HUES64 (cell line): Measurements from ENCODE around the gene CCL4.
"Not testable (repeated sequence)": the region's sequence is repeated elsewhere in the genome, so short reads cannot be mapped to it uniquely, and the experiment has no call there.

Experiments used
- H3K27ac ChIP-seq: 2 replicates; pipeline ENCODE4 v1.7.0; 2013; ENCODE audit warnings: low read depth, low read length, inconsistent platforms
- H3K27me3 ChIP-seq: 2 replicates; pipeline ENCODE4 v1.6.1; 2013; ENCODE audit warnings: mild to moderate bottlenecking, low read length; ENCODE audit not compliant: insufficient read depth
- H3K36me3 ChIP-seq: 2 replicates; pipeline ENCODE4 v1.6.1; 2013; ENCODE audit warnings: mild to moderate bottlenecking, low read length; ENCODE audit not compliant: insufficient read depth
- H3K4me1 ChIP-seq: 2 replicates; pipeline ENCODE4 v1.6.1; 2013; ENCODE audit warnings: mild to moderate bottlenecking, low read length, moderate library complexity; ENCODE audit not compliant: insufficient read depth
- H3K4me3 ChIP-seq: 2 replicates; pipeline ENCODE4 v1.5.1; 2013; ENCODE audit warnings: mild to moderate bottlenecking, low read length, moderate library complexity
- H3K9ac ChIP-seq: 2 replicates; pipeline ENCODE4 v1.6.1; 2013; ENCODE audit warnings: mild to moderate bottlenecking, low read depth, low read length
- H3K9me3 ChIP-seq: 2 replicates; pipeline ENCODE4 v1.6.1; 2013; ENCODE audit warnings: low read depth, low read length; ENCODE audit not compliant: insufficient read depth
- WGBS: fragments of 150-250, 120-280 bp; methylation state at CpG from one replicate; pipeline ENCODE4 v1.1.7; 2013; ENCODE audit warnings: missing lambda C conversion rate; 5-methylcytosine and 5-hydroxymethylcytosine counted together

CCL4 gene

GRCh38 chr17:36120221-36120620, 16.6 kb downstream of the CCL4 start:
- Histone ChIP-seq H3K9me3 (peaks cover 8% of the 10 kb centered on the region), H3K9ac (no peak overlapping the region), H3K27ac (no peak overlapping the region), H3K4me1 (peaks cover 14% of the 10 kb centered on the region), H3K27me3 (no peaks in the 10 kb centered on the region), H3K4me3 (no peak overlapping the region), H3K36me3 (no peaks in the 10 kb centered on the region)
- WGBS = 98% methylated on average over 3 of the region's 3 CpGs

GRCh38 chr17:36121099-36121498, 17.5 kb downstream of the CCL4 start:
- H3K4me3 ChIP-seq, H3K27me3 ChIP-seq, H3K36me3 ChIP-seq, H3K27ac ChIP-seq, H3K9ac ChIP-seq: not testable (repeated sequence)
- WGBS = 96% methylated on average over 6 of the region's 6 CpGs
- Histone ChIP-seq H3K4me1 (peaks cover 14% of the 10 kb centered on the region), H3K9me3 (peaks cover 16% of the 10 kb centered on the region)

- peaks cover 22% of the 10 kb centered on the region for H3K9me3 ChIP-seq
- WGBS = 68% methylated on average over 2 of the region's 2 CpGs
- H3K36me3 ChIP-seq = no peaks in the 10 kb centered on the region
- H3K9ac ChIP-seq = no peak overlapping the region
- no peak overlapping the region for H3K27ac ChIP-seq
- H3K27me3 ChIP-seq = no peaks in the 10 kb centered on the region
- H3K4me1 ChIP-seq = peaks cover 14% of the 10 kb centered on the region
- no peak overlapping the region for H3K4me3 ChIP-seq
Measured at GRCh38 chr17:36123431-36123830, 19.8 kb downstream of the CCL4 start.

GRCh38 chr17:36124879-36125824, 21.5 kb downstream of the CCL4 start:
- no peaks in the 10 kb centered on the region for H3K27me3 ChIP-seq
- H3K9me3 ChIP-seq = peaks cover 22% of the 10 kb centered on the region
- H3K4me3 ChIP-seq = no peak overlapping the region
- no peaks in the 10 kb centered on the region for H3K36me3 ChIP-seq
- peaks cover 14% of the 10 kb centered on the region for H3K4me1 ChIP-seq
- H3K27ac ChIP-seq = no peak overlapping the region
- no peak overlapping the region for H3K9ac ChIP-seq
- 94% methylated on average over 9 of the region's 9 CpGs for WGBS

GRCh38 chr17:36127199-36127893, 23.7 kb downstream of the CCL4 start:
- no peaks in the 10 kb centered on the region for H3K36me3 ChIP-seq
- 95% methylated on average over 7 of the region's 7 CpGs for WGBS
- no peak overlapping the region for H3K4me3 ChIP-seq
- no peak overlapping the region for H3K27ac ChIP-seq
- H3K4me1 ChIP-seq = peaks cover 14% of the 10 kb centered on the region
- H3K27me3 ChIP-seq = no peaks in the 10 kb centered on the region
- no peak overlapping the region for H3K9ac ChIP-seq
- peaks cover 22% of the 10 kb centered on the region for H3K9me3 ChIP-seq

GRCh38 chr17:36127911-36128310, 24.3 kb downstream of the CCL4 start:
- Histone ChIP-seq H3K27ac (no peak overlapping the region), H3K27me3 (no peaks in the 10 kb centered on the region), H3K4me1 (peaks cover 13% of the 10 kb centered on the region), H3K36me3 (no peaks in the 10 kb centered on the region), H3K9ac (no peak overlapping the region), H3K9me3 (peaks cover 22% of the 10 kb centered on the region), H3K4me3 (no peak overlapping the region)
- 88% methylated on average over 5 of the region's 6 CpGs for WGBS

GRCh38 chr17:36128411-36128978, 24.9 kb downstream of the CCL4 start:
- Histone ChIP-seq H3K27ac (no peak overlapping the region), H3K9me3 (peaks cover 22% of the 10 kb centered on the region), H3K36me3 (no peaks in the 10 kb centered on the region), H3K4me3 (no peak overlapping the region), H3K27me3 (no peaks in the 10 kb centered on the region), H3K9ac (no peak overlapping the region), H3K4me1 (peaks cover 7% of the 10 kb centered on the region)
- WGBS = 96% methylated on average over 4 of the region's 4 CpGs

- no peak overlapping the region for H3K27ac ChIP-seq
- no peak overlapping the region for H3K9ac ChIP-seq
- peaks cover 21% of the 10 kb centered on the region for H3K9me3 ChIP-seq
- no peaks in the 10 kb centered on the region for H3K27me3 ChIP-seq
- WGBS = 91% methylated on average over 1 of the region's 1 CpG
- H3K4me1 ChIP-seq = no peaks in the 10 kb centered on the region
- no peak overlapping the region for H3K4me3 ChIP-seq
- no peaks in the 10 kb centered on the region for H3K36me3 ChIP-seq
Measured at GRCh38 chr17:36129616-36130015, 26.0 kb downstream of the CCL4 start.

GRCh38 chr17:36130346-36130745, 26.7 kb downstream of the CCL4 start:
- no peak overlapping the region for H3K27ac ChIP-seq
- no peak overlapping the region for H3K4me3 ChIP-seq
- H3K9ac ChIP-seq = no peak overlapping the region
- H3K4me1 ChIP-seq = no peaks in the 10 kb centered on the region
- H3K9me3 ChIP-seq = peaks cover 13% of the 10 kb centered on the region
- no peaks in the 10 kb centered on the region for H3K36me3 ChIP-seq
- WGBS = 94% methylated on average over 5 of the region's 5 CpGs
- no peaks in the 10 kb centered on the region for H3K27me3 ChIP-seq

GRCh38 chr17:36131421-36131820, 27.8 kb downstream of the CCL4 start:
- H3K36me3 ChIP-seq = no peaks in the 10 kb centered on the region
- H3K27ac ChIP-seq = no peak overlapping the region
- no peak overlapping the region for H3K9ac ChIP-seq
- no peak overlapping the region for H3K4me3 ChIP-seq
- no peaks in the 10 kb centered on the region for H3K4me1 ChIP-seq
- 88% methylated on average over 2 of the region's 2 CpGs for WGBS
- H3K9me3 ChIP-seq = peaks cover 4% of the 10 kb centered on the region; the same call in 1 of the 2 replicates
- H3K27me3 ChIP-seq = no peaks in the 10 kb centered on the region

GRCh38 chr17:36131931-36132330, 28.3 kb downstream of the CCL4 start:
- Histone ChIP-seq H3K36me3 (no peaks in the 10 kb centered on the region), H3K9me3 (no peaks in the 10 kb centered on the region), H3K9ac (no peak overlapping the region), H3K4me3 (no peak overlapping the region), H3K27me3 (no peaks in the 10 kb centered on the region), H3K27ac (no peak overlapping the region), H3K4me1 (no peaks in the 10 kb centered on the region)
- 97% methylated on average over 3 of the region's 3 CpGs for WGBS
